GM21423 (cell line): ENCODE data around the gene KLHL30.
"Not testable (repeated sequence)": the region's sequence is repeated elsewhere in the genome, so short reads cannot be mapped to it uniquely, and the experiment has no call there.

Experiments used
- ATAC-seq: cut with Tn5 transposase; IDR thresholded peaks from one replicate; pipeline ENCODE4 v1.9.1; 2021; ENCODE audit warnings: mild to moderate bottlenecking, moderate library complexity; ENCODE audit not compliant: unreplicated experiment

Gene KLHL30

GRCh38 chr2:238101891-238102841, 36.3 kb upstream of the KLHL30 start:
- no peak for ATAC-seq

GRCh38 chr2:238102865-238103264, 35.6 kb upstream of the KLHL30 start:
- no peak for ATAC-seq

- no peak for ATAC-seq
Observed at GRCh38 chr2:238103465-238104225, 34.8 kb upstream of the KLHL30 start.

GRCh38 chr2:238104226-238104690, 34.2 kb upstream of the KLHL30 start:
- ATAC-seq = no peak

DNA sequence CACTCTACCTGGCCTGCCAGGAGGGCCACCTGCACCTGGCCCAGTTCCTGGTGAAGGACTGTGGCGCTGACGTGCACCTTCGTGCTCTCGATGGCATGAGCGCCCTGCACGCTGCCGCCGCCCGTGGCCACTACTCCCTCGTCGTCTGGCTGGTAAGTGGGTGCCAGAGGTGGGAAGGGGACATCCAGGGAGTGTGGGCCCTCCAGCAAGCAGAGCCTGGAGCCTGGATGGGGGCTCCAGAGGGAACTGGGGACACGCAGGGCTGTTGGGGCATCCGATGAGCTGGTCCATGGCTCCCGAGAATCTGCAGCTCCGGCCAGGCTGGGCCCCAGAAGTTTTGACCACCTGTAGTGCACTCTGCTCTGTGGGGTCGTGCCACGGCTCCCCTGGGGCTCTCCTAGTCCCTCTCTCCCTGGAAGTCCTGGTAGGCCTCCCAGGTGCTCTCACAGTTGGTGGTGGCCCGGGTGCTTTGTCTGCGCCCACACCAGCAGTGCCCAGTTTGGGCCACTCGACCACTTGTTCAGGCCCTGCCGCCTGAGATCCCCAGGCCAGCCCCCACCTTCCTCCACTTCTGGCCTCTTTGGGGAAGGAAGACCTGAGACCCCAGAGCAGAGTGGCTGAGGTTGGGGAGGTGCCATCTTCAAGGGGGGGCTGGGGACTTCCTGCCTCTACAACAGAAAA, 33.6 kb upstream of the KLHL30 start:
- ATAC-seq = no peak

DNA sequence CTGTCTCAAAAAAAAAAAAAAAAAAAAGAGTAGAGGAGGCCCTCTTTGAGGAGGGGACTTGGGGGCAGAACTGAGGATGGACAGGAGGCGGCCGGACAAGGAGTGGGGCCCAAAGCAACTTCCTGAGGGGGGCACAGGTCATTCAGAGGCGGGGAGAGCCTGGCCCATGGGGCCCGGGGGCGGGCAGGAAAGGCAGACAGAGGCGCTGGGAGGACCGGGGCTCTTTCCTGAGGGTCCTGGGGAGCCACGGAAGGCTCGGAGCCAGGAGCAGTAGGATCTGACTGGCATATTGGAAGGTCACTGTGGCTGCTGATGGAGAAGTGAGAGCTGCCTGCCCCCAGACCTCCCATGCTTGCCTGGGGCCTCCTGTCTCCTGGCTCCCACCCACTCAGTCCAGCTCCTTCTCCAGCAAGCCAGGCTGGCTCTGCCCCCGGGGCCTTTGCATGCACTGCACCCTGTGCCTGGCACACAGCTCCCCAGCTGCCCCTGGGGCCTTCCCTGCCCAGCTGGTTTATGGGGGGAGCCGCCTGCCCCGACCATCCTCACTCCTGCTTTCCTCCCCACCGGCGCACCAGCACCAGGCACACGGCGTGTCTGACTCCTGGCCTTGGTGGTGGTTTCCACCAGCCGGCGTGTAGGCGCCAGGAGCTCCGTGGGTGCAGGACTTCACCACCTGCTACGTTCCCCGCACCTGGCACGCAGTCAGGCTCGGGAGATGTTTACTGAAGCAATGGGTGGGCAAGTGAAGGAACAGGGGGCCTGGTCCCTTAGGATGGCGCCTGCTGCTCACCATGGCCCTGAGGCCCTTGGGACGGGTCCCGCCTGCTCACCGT, 32.7 kb upstream of the KLHL30 start:
- no peak for ATAC-seq

DNA sequence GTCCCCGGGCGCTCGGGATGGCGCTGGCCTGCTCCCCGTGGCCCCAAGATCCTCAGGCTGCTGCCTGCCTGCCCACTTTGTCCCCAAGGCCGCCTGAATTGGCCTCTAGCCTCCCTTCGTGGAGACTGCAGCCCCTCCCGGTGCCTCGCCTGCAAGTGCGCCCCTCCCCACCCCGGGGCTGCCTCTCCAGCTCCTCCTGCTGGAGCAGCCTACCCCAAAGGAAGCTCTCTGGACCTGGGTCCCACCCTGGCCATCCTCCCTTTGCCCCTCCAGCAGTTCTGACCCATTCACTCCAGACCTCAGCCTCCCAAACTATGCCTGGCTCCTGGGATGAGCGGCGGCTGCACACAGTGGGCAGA, 32.1 kb upstream of the KLHL30 start:
- no peak for ATAC-seq

DNA sequence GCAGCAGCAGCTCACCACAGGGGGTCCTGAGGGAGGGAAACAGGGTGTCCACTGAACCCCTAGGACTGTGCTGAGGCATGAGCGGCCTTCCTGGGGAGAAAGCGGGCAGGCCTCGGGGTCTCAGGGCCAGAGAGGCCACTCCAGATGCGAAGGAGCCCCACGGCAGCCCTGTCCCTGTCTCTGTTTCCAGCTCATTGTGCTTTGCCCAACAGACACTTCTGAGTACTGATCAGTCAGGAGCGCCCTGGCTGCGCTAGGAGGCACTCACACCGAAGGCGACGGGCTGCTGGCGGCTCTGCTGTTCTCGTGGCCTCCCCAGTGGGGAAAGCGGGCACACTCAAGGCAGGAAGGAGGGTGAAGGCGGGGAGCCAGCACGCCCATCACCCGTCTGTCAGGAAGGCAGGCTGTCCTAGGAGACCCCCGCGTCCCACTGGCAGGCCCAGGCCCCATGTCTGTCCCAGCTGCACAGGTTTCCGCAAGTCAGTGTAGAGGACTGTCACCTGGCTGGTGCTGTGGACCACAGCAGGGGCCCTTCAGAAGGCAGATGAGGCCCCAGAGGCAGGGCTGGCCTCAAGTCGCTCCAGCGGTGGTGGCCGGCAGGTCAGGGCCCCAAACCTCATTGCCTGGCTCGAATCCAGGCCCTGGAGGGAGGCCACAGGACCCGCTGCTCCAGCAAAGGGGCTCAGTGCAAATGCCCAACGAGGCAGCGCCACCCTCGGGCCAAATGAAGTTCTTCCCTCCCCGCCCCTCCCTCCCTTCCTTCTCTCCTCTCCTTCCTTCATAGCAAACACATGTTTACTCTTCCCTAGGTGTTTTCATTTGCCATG, 31.6 kb upstream of the KLHL30 start:
- no peak for ATAC-seq

DNA sequence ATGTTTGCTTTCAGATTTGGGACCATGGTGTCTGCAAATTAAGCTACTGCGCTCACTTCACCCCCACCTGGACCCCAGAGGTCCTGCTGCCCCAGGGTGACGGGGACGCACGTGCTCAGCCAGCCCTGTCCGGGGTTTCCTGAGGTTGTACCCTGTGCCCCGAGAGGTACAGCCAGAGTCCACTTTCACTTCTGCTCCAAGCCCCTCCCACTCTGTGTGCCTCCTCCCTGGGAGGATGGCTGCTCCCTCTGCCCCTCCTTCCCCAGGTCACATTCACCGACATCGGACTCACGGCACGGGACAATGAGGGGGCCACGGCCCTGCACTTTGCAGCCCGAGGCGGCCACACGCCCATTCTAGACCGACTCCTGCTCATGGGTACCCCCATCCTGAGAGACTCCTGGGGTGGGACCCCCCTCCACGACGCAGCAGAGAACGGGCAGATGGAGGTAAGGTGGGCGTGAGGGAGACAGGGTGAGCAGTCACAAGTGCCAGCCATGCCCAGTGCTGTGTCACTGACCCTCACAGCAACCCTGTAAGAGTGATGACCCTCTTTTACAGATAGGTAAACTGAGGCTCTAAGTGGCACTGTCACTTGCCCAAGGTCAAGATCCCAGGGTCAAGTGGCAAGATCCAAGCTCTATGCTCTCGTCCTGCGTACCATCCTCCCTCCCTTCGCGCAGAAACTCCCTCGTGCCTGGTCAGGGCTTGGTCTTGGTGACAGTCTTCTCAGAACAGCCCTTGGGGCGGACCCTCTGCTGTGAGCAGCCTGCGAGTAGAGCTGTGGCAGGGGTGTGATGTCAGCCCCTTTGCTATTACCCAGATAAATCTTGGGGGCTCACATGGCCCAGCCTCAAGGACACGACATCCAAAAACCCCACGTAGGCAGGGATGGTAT, 30.7 kb upstream of the KLHL30 start:
- peak; percentile 61 for ATAC-seq

- ATAC-seq = peak; percentile 69
Observed at GRCh38 chr2:238108423-238109183, 29.9 kb upstream of the KLHL30 start.

GRCh38 chr2:238113611-238114010, 24.9 kb upstream of the KLHL30 start:
- ATAC-seq = no peak

DNA sequence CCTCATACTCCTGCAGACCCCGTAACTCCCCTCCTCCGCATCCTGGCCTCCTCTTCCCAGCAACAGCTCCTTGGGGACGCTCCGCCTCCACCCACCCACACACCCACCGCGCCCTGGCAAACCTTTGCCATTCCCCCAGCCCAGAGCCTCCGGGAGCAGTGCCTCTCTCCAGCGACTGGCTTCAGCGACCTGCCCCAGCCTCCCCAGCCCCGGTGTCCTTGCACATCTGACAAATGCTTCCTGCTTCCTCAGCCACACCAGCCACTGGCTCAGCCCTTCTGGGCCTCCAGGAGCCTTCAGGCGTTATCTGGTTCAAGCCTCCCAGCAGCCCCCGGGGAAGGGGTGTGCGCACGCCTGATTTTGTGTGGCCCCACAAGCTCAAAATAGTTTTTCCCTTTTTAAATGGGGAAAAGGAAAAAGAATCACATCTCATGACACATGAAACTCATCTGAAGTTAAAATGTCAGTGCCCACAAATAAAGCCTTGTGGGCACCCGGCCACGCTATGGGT, 24.1 kb upstream of the KLHL30 start:
- no peak for ATAC-seq

DNA sequence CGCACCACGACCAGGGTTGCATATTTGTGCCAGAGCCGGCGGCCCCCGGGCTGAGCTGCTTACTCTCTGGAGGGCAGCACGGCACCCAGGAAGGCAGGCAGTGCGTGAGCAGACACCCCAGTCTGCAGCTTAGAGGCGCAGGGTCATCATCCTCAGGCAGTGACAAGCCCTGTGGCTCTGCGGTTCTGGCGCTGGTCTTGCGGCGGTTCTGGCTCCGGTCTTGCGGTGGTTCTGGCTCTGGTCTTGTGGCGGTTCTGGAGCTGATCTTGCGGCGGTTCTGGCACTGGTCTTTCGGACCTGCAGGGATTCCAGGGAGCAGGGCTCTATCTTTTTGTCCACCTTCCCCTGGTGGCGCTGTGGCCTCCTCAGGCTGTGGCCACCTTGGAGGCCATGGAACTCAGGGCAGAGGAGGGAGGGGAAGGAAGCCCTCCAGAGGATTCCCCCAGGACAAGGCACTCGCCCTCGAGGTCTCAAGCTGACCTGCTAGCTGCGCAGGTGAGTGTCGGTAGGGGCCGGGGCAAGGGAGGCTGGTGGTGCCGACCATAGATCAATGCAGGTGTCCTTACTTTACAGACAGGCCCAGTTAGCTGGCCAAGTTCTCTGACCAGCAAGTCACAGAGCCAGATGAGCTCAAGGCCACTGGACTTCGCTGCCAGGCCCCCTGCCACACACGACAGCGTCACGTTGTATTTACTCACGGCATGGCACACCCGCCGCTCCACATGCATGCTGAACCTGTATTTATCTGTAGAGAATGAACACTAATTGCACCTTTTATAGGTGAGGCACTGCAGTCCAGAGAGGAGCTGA, 23.4 kb upstream of the KLHL30 start:
- ATAC-seq = no peak

GRCh38 chr2:238115709-238116108, 22.8 kb upstream of the KLHL30 start:
- not testable (repeated sequence) for ATAC-seq

GRCh38 chr2:238116298-238117198, 21.9 kb upstream of the KLHL30 start:
- no peak for ATAC-seq
